ENCODE data around the gene ZNF652.

GRCh38 chr17:49325980-49326379 is 36.1 kb downstream of the ZNF652 start:
- TF ChIP-seq, protein P1, sequence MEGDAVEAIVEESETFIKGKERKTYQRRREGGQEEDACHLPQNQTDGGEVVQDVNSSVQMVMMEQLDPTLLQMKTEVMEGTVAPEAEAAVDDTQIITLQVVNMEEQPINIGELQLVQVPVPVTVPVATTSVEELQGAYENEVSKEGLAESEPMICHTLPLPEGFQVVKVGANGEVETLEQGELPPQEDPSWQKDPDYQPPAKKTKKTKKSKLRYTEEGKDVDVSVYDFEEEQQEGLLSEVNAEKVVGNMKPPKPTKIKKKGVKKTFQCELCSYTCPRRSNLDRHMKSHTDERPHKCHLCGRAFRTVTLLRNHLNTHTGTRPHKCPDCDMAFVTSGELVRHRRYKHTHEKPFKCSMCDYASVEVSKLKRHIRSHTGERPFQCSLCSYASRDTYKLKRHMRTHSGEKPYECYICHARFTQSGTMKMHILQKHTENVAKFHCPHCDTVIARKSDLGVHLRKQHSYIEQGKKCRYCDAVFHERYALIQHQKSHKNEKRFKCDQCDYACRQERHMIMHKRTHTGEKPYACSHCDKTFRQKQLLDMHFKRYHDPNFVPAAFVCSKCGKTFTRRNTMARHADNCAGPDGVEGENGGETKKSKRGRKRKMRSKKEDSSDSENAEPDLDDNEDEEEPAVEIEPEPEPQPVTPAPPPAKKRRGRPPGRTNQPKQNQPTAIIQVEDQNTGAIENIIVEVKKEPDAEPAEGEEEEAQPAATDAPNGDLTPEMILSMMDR (conservative IDR thresholded peaks at IDR 0.05 in 1 of 2, IDR thresholded peaks at IDR 0.05 in 1 of 2; ENCODE audit: low read depth in 1 of 2, low read length in 2 of 2), result no peak
- TF ChIP-seq EZH2 (IDR thresholded peaks at IDR 0.05; ENCODE audit: low read length, missing control alignments), result no peak
